Measurements from ENCODE around the gene UBE2E3. TPM values are rescaled to one million over a fixed set of nuclear protein-coding genes. Genes with fewer than 3 reads are reported as not detected.
"Not testable (repeated sequence)": the region's sequence is repeated elsewhere in the genome, so short reads cannot be mapped to it uniquely, and the experiment has no call there.

Gene UBE2E3
- total RNA-seq, 1 experiment from 2014 or later, result 91.3 TPM

- in situ Hi-C loops (cut with HindIII; ENCODE audit: low pct_unique_long_range_greater_than_20kb, low sequenced_read_pairs) (no loop called here), intact Hi-C loops (cut with micrococcal nuclease; ENCODE audit: unreplicated experiment) (no loop called here)
- Histone ChIP-seq H3K4me3 (ENCODE audit: low read depth in 2 of 2, low read length in 2 of 2) (no peak overlapping the region), H3K36me3 (ENCODE audit: control insufficient read depth, insufficient read depth, low read length) (no peaks in the 10 kb centered on the region), H3K27me3 (ENCODE audit: control insufficient read depth, insufficient read depth, low read length) (no peaks in the 10 kb centered on the region), H3K9me3 (ENCODE audit: control insufficient read depth, insufficient read depth, low read depth, low read length) (no peaks in the 10 kb centered on the region), H3K4me1 (ENCODE audit: control insufficient read depth, insufficient read depth, low read length) (no peaks in the 10 kb centered on the region), H3K27ac (ENCODE audit: low read length) (no peak overlapping the region)
- TF ChIP-seq CTCF (IDR thresholded peaks at IDR 0.05) (no peak), POLR2AphosphoS5 (IDR thresholded peaks at IDR 0.05; ENCODE audit: low read depth, low read length) (no peak), TCF7L2 (IDR thresholded peaks at IDR 0.05; ENCODE audit: low read depth, low read length) (no peak), SIN3A (IDR thresholded peaks at IDR 0.05; ENCODE audit: borderline replicate concordance, insufficient read depth, low read depth, low read length) (no peak), REST (IDR thresholded peaks at IDR 0.05; ENCODE audit: insufficient read depth in 1 of 2, low read depth in 2 of 2, low read length in 1 of 2) (no peak)
- ATAC-seq (no peak), DNase-seq (ENCODE audit: low read depth, low spot score) (no peak)
- POLR2A ChIA-PET, result no interaction called here
- no TSS peak for BruUV-seq (replicated peaks)
- CTCF ChIA-PET, result no interaction called here
Observed at GRCh38 chr2:180933332-180933731, 47.1 kb upstream of the UBE2E3 start.

DNA sequence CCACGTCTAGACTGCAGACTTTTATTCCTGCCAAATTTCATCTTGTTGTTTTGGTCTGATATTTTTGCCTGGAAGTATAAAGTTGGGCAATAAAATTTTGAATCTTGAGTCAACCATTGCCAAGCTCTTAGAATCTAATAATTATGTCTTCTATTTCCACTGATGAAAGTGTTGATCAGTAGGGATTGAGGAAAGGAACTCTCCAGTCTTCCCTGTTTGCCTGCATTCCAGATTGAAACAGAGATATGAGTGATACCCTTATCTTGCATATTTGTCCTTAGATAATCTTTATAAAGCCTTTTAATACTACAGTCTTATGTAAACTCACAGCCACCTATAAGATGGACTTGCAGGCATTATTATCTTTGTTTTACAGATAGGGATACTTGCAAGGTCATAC is 45.5 kb upstream of the UBE2E3 start:
- POLR2A ChIA-PET, result no interaction called here
- Histone ChIP-seq H3K4me1 (ENCODE audit: control insufficient read depth, insufficient read depth, low read length) (no peaks in the 10 kb centered on the region), H3K4me3 (ENCODE audit: low read depth in 2 of 2, low read length in 2 of 2) (no peak overlapping the region), H3K9me3 (ENCODE audit: control insufficient read depth, insufficient read depth, low read depth, low read length) (no peaks in the 10 kb centered on the region), H3K27me3 (ENCODE audit: control insufficient read depth, insufficient read depth, low read length) (no peaks in the 10 kb centered on the region), H3K36me3 (ENCODE audit: control insufficient read depth, insufficient read depth, low read length) (no peaks in the 10 kb centered on the region), H3K27ac (ENCODE audit: low read length) (no peak overlapping the region)
- no peak for ATAC-seq
- intact Hi-C loops (cut with micrococcal nuclease; ENCODE audit: unreplicated experiment) (no loop called here), in situ Hi-C loops (cut with HindIII; ENCODE audit: low pct_unique_long_range_greater_than_20kb, low sequenced_read_pairs) (no loop called here)
- CTCF ChIA-PET, result no interaction called here
- BruUV-seq (replicated peaks), result no TSS peak
- no peak for DNase-seq (ENCODE audit: low read depth, low spot score)
- TF ChIP-seq TCF7L2 (IDR thresholded peaks at IDR 0.05; ENCODE audit: low read depth, low read length) (no peak), CTCF (IDR thresholded peaks at IDR 0.05) (no peak), SIN3A (IDR thresholded peaks at IDR 0.05; ENCODE audit: borderline replicate concordance, insufficient read depth, low read depth, low read length) (no peak), REST (IDR thresholded peaks at IDR 0.05; ENCODE audit: insufficient read depth in 1 of 2, low read depth in 2 of 2, low read length in 1 of 2) (no peak)

- intact Hi-C loops (cut with micrococcal nuclease; ENCODE audit: unreplicated experiment); in situ Hi-C loops (cut with HindIII; ENCODE audit: low pct_unique_long_range_greater_than_20kb, low sequenced_read_pairs): not testable (repeated sequence)
- POLR2A ChIA-PET, result interaction anchor here (0.6 kb wide), 1 partner anchor 816 kb away, joined by 3 read pairs; no protein-coding TSS in a partner anchor
Observed at GRCh38 chr2:180937480-180937879, 42.9 kb upstream of the UBE2E3 start.

More at GRCh38 chr2:180937480-180937879, 42.9 kb upstream of the UBE2E3 start:
- CTCF ChIA-PET; H3K4me3 ChIP-seq (ENCODE audit: low read depth in 2 of 2, low read length in 2 of 2); H3K27me3 ChIP-seq (ENCODE audit: control insufficient read depth, insufficient read depth, low read length); H3K27ac ChIP-seq (ENCODE audit: low read length); H3K9me3 ChIP-seq (ENCODE audit: control insufficient read depth, insufficient read depth, low read depth, low read length); BruUV-seq (replicated peaks); DNase-seq (ENCODE audit: low read depth, low spot score); H3K36me3 ChIP-seq (ENCODE audit: control insufficient read depth, insufficient read depth, low read length); H3K4me1 ChIP-seq (ENCODE audit: control insufficient read depth, insufficient read depth, low read length); ATAC-seq: not testable (repeated sequence)

Data from Panc1 (cell line).